Sigmoid colon (tissue), 4 donors: ENCODE measurements around the gene ENPP6.

Source experiments
- EP300 ChIP-seq, 4 donors: sonication (generic); formaldehyde crosslinking; IDR thresholded peaks; one replicate each; pipeline ENCODE4 v1.6.1; 2017; ENCODE audit warnings: antibody characterized with exemption in 4 of 4
- POLR2A ChIP-seq, 2 donors: fragments of 450-650 bp; IDR thresholded peaks; one replicate each; pipeline ENCODE4 v1.6.1; 2016; ENCODE audit warnings: antibody characterized with exemption in 2 of 2, mild to moderate bottlenecking in 2 of 2, moderate library complexity in 2 of 2
- TF ChIP-seq, protein P1 (sequence below), 4 experiments: fragments of 450-650 bp in 3 of 4; fragments of 200-600 bp in 1 of 4; IDR thresholded peaks; one replicate each; pipeline ENCODE4 v1.5.1; 2016 to 2019; ENCODE audit warnings: antibody characterized with exemption in 4 of 4, mild to moderate bottlenecking in 3 of 4, moderate library complexity in 2 of 4

DNA sequence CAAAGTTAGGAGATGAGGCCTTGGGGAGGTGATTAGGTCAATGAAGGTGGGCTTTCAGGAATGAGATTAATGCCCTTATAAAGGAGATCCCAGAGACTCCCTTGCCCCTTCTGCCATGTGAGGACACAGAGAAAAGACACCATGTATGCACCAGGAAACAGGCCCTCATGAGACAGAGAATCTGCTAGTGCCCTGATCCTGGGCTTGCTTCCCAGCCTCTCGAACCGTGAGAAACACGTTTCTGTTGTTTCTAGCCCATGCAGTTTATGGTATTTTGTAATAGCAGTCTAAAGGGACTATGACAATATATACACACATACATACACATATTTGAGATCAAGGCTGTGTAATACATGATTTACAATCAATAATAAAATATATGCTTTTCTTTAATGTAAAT is 41.4 kb upstream of the ENPP6 start:
- TF ChIP-seq, protein P1, sequence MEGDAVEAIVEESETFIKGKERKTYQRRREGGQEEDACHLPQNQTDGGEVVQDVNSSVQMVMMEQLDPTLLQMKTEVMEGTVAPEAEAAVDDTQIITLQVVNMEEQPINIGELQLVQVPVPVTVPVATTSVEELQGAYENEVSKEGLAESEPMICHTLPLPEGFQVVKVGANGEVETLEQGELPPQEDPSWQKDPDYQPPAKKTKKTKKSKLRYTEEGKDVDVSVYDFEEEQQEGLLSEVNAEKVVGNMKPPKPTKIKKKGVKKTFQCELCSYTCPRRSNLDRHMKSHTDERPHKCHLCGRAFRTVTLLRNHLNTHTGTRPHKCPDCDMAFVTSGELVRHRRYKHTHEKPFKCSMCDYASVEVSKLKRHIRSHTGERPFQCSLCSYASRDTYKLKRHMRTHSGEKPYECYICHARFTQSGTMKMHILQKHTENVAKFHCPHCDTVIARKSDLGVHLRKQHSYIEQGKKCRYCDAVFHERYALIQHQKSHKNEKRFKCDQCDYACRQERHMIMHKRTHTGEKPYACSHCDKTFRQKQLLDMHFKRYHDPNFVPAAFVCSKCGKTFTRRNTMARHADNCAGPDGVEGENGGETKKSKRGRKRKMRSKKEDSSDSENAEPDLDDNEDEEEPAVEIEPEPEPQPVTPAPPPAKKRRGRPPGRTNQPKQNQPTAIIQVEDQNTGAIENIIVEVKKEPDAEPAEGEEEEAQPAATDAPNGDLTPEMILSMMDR (IDR thresholded peaks at IDR 0.05): no peak
- TF ChIP-seq POLR2A (IDR thresholded peaks at IDR 0.05) (no peak), EP300 (IDR thresholded peaks at IDR 0.05) (no peak)
